Measurements from ENCODE around the gene DEFB114.

GRCh38 chr6:49982046-49982445 is 18.1 kb upstream of the DEFB114 start:
- TF ChIP-seq CTCF (IDR thresholded peaks at IDR 0.05; ENCODE audit: low read depth, low read length, poor library complexity, severe bottlenecking) (no peak), EZH2phosphoT487 (IDR thresholded peaks at IDR 0.05; ENCODE audit: borderline replicate concordance, low read length) (no peak)
